ENCODE data around the gene PGC. TPM values are rescaled to one million over a fixed set of nuclear protein-coding genes. Genes with fewer than 3 reads are reported as not detected.

Gene PGC
- total and polyA plus RNA-seq, 9 of the 15 experiments (the other 6 are each of a cell fraction or from before 2014, with no cell fraction given) = 0.17 to 0.40 TPM; not detected in 7

DNA sequence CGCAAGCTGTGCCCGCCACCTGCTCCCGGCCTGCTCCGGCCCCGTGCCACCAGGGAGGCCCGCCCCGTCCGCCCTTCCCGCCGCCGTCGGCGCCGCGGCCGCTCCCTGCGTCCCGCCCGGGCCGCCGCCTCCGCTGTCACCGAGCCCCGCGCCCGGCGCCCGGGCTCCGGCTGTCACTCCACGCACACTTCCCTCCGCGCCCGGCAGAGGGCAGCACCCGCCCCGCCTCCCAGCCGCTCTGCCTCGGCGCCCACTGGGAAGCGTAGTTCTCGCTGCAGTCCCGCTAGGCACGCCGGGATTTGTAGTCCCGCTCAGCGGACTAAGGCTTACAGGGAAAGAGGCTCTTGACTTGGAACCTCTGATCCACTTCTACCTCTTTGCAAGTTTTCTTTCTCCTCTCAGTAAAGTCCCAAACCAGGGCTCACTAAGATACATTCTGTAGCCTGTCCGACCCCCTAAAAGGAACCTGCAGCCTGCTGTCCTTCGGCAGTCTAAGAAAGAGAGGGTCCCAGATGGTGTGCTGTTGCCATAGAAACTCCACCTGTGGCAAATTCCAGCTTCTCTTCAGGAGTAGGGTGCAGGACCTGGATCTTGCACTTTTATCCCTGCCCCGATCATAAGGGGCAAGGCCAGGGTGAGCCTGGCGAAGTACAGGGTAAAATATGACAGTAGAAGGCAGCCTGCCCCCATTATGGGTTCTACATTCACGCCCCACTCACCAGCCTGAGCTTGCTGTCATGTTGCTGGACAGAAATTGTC, 11.6 kb downstream of the PGC start, which contains the start of gene TFEB (continued):
- TF ChIP-seq, protein P1, sequence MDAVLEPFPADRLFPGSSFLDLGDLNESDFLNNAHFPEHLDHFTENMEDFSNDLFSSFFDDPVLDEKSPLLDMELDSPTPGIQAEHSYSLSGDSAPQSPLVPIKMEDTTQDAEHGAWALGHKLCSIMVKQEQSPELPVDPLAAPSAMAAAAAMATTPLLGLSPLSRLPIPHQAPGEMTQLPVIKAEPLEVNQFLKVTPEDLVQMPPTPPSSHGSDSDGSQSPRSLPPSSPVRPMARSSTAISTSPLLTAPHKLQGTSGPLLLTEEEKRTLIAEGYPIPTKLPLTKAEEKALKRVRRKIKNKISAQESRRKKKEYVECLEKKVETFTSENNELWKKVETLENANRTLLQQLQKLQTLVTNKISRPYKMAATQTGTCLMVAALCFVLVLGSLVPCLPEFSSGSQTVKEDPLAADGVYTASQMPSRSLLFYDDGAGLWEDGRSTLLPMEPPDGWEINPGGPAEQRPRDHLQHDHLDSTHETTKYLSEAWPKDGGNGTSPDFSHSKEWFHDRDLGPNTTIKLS (IDR thresholded peaks at IDR 0.05; ENCODE audit: borderline replicate concordance, low read depth) = peak; percentile 92
- TF ChIP-seq PURB (CRISPR knock-in tag; IDR thresholded peaks at IDR 0.05; ENCODE audit: low read depth) (no peak), ZNF282 (CRISPR knock-in tag; IDR thresholded peaks at IDR 0.05) (no peak), ELF4 (CRISPR knock-in tag; IDR thresholded peaks at IDR 0.05) (no peak), NCOA6 (IDR thresholded peaks at IDR 0.05) (no peak; the same call in 1 of the 2 replicates), SMAD1 (IDR thresholded peaks at IDR 0.05; ENCODE audit: low read depth, low read length, partially characterized antibody) (no peak), RBBP5 (IDR thresholded peaks at IDR 0.05; ENCODE audit: borderline replicate concordance, insufficient read depth, low read length, poor library complexity, severe bottlenecking) (no peak), TCFL5 (CRISPR knock-in tag; conservative IDR thresholded peaks at IDR 0.05) (no peak), PCBP2 (IDR thresholded peaks at IDR 0.05; ENCODE audit: low read depth, low read length, poor library complexity, severe bottlenecking) (no peak)
- TF ChIP-seq, protein P2, sequence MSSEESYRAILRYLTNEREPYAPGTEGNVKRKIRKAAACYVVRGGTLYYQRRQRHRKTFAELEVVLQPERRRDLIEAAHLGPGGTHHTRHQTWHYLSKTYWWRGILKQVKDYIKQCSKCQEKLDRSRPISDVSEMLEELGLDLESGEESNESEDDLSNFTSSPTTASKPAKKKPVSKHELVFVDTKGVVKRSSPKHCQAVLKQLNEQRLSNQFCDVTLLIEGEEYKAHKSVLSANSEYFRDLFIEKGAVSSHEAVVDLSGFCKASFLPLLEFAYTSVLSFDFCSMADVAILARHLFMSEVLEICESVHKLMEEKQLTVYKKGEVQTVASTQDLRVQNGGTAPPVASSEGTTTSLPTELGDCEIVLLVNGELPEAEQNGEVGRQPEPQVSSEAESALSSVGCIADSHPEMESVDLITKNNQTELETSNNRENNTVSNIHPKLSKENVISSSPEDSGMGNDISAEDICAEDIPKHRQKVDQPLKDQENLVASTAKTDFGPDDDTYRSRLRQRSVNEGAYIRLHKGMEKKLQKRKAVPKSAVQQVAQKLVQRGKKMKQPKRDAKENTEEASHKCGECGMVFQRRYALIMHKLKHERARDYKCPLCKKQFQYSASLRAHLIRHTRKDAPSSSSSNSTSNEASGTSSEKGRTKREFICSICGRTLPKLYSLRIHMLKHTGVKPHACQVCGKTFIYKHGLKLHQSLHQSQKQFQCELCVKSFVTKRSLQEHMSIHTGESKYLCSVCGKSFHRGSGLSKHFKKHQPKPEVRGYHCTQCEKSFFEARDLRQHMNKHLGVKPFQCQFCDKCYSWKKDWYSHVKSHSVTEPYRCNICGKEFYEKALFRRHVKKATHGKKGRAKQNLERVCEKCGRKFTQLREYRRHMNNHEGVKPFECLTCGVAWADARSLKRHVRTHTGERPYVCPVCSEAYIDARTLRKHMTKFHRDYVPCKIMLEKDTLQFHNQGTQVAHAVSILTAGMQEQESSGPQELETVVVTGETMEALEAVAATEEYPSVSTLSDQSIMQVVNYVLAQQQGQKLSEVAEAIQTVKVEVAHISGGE (CRISPR knock-in tag; IDR thresholded peaks at IDR 0.05) = peak in 1 of 3 experiments; percentile 72; a peak in 1 of 6 replicates
- TF ChIP-seq, protein P3, sequence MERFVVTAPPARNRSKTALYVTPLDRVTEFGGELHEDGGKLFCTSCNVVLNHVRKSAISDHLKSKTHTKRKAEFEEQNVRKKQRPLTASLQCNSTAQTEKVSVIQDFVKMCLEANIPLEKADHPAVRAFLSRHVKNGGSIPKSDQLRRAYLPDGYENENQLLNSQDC (CRISPR knock-in tag; IDR thresholded peaks at IDR 0.05) = no peak
- TF ChIP-seq, protein P4, sequence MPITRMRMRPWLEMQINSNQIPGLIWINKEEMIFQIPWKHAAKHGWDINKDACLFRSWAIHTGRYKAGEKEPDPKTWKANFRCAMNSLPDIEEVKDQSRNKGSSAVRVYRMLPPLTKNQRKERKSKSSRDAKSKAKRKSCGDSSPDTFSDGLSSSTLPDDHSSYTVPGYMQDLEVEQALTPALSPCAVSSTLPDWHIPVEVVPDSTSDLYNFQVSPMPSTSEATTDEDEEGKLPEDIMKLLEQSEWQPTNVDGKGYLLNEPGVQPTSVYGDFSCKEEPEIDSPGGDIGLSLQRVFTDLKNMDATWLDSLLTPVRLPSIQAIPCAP (CRISPR knock-in tag; IDR thresholded peaks at IDR 0.05; ENCODE audit: borderline replicate concordance) = no peak
